GM12801 (cell line): ENCODE data around the gene MEGF11.

Source experiments
- TF ChIP-seq, protein P1 (sequence below): IDR thresholded peaks from one replicate; pipeline ENCODE4 v1.5.1; 2011; ENCODE audit warnings: control low read depth; ENCODE audit not compliant: insufficient read length; ENCODE audit errors: extremely low read depth

Gene MEGF11

DNA sequence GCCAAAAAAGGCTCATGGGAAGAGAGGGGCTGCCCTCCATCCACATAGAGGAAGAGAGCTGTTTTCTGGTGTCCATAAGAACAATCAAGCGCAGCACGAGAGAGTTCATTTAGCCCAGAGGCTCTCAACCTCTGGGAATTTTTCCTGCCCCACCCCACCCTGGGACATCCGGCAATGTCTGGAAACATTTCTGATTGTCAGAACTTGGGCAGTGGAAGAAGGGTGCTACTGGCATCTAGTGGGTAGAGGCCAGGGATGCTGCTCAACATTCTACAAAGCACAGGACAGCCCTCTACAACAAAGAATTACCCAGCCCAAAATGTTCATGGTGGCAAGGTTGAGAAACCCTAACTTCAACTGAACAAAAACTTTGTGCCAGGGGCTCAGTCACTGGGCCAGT, 291.4 kb downstream of the MEGF11 start:
- TF ChIP-seq, protein P1, sequence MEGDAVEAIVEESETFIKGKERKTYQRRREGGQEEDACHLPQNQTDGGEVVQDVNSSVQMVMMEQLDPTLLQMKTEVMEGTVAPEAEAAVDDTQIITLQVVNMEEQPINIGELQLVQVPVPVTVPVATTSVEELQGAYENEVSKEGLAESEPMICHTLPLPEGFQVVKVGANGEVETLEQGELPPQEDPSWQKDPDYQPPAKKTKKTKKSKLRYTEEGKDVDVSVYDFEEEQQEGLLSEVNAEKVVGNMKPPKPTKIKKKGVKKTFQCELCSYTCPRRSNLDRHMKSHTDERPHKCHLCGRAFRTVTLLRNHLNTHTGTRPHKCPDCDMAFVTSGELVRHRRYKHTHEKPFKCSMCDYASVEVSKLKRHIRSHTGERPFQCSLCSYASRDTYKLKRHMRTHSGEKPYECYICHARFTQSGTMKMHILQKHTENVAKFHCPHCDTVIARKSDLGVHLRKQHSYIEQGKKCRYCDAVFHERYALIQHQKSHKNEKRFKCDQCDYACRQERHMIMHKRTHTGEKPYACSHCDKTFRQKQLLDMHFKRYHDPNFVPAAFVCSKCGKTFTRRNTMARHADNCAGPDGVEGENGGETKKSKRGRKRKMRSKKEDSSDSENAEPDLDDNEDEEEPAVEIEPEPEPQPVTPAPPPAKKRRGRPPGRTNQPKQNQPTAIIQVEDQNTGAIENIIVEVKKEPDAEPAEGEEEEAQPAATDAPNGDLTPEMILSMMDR, result no peak

DNA sequence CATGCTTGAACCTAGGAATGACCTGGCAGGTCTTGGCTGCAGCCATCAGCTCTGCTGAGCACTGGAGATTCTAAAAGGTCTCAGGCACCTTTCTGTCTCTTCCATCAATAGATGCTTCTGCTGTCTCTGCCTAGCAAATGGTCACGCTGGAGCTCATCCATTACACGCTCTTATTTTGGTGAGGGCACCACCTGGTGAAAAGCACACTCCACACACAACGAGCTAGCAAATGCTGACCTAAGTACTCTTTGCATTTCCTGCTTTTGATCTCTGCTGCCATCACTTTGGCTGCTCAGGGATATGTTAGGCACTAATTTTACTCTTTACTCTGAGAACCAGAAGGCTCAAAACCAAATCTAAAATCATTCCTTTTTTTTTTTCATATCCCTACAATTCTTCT, 293.0 kb downstream of the MEGF11 start:
- TF ChIP-seq, protein P1, result no peak

DNA sequence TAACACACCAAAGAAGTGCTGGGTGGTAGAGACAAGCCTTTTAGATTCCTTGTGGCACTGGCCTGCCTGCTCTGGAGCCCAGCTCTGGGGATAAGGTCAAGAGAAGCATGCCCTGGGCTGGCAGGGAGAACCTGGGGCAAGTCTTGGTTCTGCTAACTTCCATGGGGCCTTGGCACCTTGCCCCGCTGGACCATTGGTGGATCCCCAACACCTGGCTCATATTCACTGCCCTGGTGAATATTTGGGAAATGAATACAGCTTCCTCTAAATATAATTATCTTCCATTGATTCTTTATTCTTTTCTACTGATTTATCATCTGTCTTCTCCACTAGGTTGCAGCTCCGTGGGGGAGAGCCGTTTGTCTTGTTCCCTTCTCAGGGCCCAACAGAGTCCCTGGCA, 294.7 kb downstream of the MEGF11 start:
- TF ChIP-seq, protein P1, result no peak

DNA sequence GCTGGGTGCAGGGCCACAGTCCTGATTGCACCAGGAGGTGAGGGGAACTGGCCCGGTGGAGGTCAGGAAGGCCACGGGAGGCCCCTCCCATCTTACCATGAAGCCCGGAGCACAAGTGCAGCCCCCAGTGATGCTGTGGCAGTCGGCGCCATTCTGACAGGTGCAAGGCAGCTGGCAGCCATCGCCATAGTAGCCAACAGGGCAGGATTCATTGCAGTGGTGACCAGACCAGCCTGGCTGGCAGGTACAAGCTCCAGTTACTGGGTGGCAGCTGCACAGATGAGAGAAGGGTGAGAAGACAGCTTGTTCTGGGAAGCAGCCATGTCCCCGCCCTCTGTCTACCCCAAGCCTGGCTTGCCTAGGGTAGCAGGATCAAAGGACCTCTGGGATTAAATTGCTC, 296.1 kb downstream of the MEGF11 start:
- TF ChIP-seq, protein P1, result no peak

DNA sequence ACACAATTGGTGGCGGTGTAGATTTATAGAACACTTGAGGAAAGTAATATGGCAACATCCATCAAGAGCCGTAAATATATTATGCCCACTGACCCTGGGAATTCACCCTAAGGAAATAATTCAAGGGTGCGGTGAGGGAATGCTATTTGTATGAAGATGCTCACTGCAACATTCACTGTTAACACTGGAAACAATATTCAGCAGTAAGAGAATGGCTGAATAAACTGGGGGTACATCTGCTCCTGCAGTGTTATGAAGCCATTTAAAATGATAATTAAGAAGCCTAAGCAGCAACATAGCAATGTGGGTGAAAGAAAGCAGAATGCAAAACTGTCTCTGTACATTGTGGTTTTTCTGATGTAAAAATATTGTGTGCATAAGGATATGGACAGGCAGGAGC, 296.7 kb downstream of the MEGF11 start:
- TF ChIP-seq, protein P1, result no peak

DNA sequence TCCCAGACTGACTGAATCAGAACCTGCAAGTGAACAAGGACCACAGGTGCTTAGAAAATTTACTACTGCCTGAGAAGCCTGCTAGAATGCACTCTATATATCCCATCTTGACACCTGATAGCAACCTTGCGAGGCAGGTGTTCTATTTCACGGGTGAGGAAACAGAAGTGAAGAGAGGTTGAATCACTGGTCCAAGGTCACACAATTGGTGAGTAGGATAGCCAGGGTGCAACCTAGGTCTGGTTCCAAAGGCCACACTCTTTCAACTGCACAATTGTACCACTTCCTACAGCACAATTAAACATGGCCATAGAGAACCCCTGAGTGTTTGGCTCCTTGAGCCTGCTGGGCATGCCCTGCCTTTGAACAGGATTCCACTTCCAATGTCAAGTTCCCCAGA, 297.2 kb downstream of the MEGF11 start:
- TF ChIP-seq, protein P1, result no peak

DNA sequence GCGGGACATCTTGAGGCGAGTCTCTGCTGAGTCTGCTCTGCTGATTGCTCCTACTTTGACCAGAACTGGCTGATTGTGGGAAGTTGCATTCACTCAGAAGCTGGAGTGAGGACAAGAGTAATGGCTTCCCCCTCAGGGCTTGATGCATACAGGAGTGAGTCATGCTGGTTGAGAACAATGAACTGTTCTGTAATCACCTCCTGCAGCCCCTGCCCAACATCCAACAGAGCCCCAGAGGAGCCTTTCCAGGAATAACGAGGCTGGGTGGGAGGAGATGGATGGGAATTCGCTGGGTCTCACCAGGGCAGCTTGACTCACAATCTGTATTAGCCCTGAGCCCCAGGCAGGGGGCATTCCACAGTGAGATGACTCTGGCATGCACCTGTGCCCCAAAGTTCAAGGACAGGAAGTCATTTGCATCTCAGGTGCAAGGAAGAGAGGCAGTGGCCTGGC, 299.2 kb downstream of the MEGF11 start:
- TF ChIP-seq, protein P1, result no peak

DNA sequence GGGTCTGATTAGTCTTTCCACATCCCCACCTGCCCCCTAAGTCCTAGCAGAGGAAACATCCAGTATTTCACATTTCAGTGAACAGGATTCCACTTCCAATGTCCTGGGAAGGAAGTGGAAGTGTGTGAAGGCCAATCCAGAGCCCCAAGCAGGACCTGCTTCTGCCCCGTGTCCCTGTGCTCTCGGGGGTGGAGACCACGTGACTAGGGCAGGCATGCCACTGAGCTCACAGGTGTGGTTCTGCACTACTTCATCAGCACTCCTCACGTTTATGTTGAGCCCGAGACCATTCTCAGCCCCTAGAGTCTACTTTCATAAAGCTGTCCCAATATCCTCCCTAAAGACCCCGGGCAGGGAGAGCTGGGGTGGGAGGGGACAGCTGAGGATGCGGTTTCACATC, 299.9 kb downstream of the MEGF11 start:
- TF ChIP-seq, protein P1, result no peak
